ENCODE data around the gene GDF15.

The GDF15 gene

DNA sequence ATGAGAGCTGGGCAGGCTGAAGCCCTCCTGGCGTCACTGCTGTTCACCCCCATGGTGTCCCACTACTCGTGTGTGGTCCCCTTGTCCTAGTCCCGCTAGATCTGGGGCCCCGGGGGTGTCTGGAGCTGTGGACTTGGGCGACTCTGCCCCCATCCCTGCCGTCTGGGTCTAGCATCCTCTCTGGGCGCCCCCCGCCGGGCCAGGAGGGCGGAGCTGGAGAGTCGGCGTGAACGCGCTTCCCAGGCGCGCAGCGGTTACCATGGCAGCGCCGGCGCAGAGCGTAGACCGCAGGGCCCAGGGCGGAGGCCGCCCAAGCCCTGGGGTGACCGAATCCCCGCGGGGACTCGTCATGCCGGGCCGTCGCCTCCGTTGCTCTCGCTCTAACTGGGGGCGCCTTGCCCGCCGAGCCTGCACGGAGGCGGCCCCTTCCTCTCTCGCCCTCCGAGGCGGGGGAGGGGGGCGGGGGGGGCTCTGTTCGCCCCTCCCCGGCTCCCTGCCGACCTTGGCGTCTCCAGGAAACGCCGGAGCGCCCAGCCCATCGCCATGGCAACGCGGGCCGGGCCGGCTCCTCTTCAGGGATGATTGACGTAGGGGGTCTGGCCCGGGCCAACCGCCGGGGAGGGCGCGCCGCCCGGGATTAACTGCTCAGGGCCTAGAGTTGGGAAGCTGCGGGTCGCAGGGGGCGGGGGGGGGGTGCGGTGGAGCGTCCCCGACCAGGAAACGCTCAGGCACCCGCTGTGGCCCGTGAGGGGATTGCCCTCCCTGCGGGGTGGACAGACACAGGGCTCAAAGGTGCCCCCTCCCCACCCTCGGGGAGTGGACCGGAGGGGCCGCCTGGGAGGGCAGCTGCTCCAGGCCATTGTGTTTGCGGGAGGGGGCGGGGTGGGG, 43.1 kb downstream of the GDF15 start:
- peak overlapping the region; percentile 12 for H3K4me3 ChIP-seq (ENCODE audit: low read depth, low read length)

DNA sequence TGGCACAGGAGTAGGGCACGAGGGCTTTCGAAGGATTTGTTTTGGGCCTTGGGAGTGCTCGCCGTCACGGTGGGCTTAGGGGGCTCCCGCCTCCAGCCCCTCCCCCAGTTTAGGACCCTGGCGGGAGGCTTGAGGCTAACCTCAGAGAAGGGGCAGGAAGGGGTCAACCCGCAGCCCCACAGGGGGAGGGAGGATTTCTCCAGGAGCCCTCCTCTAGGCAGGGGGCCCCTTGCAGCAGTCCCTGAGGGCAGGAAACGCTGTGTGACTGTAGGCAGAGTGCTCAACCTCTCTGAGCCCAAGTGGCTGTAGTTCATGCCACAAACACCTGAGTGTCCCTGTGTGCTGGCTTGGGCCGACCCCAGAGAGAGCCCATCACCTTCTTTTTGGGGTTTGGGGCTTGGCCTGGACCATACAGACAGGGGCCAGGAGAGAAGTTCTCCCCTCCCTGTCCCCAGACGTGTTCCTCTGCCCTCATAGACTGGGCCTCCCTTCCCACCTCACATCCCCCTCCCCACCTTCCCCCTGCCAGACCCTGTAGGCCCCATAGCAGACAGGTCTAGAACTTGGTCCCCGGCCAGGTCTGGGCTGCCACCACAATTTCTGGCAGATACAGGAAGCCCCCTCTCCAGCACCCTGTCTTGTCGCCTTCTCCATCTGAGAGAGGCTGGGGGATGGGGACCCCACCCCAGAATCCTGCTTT, 43.9 kb downstream of the GDF15 start:
- peak overlapping the region; percentile 12 for H3K4me3 ChIP-seq (ENCODE audit: low read depth, low read length)
- peak; percentile 71 for DNase-seq (ENCODE audit: low read depth)
- TF ChIP-seq, protein P1, sequence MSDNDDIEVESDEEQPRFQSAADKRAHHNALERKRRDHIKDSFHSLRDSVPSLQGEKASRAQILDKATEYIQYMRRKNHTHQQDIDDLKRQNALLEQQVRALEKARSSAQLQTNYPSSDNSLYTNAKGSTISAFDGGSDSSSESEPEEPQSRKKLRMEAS (IDR thresholded peaks at IDR 0.05; ENCODE audit: low read depth, low read length) = no peak
- TF ChIP-seq POLR2A (IDR thresholded peaks at IDR 0.05; ENCODE audit: extremely low read depth, insufficient read length) (no peak), MYC (IDR thresholded peaks at IDR 0.05; ENCODE audit: low read depth, low read length) (no peak)
- TF ChIP-seq, protein P2, sequence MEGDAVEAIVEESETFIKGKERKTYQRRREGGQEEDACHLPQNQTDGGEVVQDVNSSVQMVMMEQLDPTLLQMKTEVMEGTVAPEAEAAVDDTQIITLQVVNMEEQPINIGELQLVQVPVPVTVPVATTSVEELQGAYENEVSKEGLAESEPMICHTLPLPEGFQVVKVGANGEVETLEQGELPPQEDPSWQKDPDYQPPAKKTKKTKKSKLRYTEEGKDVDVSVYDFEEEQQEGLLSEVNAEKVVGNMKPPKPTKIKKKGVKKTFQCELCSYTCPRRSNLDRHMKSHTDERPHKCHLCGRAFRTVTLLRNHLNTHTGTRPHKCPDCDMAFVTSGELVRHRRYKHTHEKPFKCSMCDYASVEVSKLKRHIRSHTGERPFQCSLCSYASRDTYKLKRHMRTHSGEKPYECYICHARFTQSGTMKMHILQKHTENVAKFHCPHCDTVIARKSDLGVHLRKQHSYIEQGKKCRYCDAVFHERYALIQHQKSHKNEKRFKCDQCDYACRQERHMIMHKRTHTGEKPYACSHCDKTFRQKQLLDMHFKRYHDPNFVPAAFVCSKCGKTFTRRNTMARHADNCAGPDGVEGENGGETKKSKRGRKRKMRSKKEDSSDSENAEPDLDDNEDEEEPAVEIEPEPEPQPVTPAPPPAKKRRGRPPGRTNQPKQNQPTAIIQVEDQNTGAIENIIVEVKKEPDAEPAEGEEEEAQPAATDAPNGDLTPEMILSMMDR (IDR thresholded peaks at IDR 0.05; ENCODE audit: low read depth, low read length) = no peak

More for the DNA sequence above, 43.1 kb downstream of the GDF15 start:
- peak; percentile 95 for DNase-seq (ENCODE audit: low read depth)
- TF ChIP-seq, protein P1 (IDR thresholded peaks at IDR 0.05; ENCODE audit: low read depth, low read length) = no peak
- TF ChIP-seq, protein P2 (IDR thresholded peaks at IDR 0.05; ENCODE audit: low read depth, low read length) = no peak
- no peak for TF ChIP-seq MYC (IDR thresholded peaks at IDR 0.05; ENCODE audit: low read depth, low read length)
- TF ChIP-seq POLR2A (IDR thresholded peaks at IDR 0.05; ENCODE audit: extremely low read depth, insufficient read length) = no peak

DNA sequence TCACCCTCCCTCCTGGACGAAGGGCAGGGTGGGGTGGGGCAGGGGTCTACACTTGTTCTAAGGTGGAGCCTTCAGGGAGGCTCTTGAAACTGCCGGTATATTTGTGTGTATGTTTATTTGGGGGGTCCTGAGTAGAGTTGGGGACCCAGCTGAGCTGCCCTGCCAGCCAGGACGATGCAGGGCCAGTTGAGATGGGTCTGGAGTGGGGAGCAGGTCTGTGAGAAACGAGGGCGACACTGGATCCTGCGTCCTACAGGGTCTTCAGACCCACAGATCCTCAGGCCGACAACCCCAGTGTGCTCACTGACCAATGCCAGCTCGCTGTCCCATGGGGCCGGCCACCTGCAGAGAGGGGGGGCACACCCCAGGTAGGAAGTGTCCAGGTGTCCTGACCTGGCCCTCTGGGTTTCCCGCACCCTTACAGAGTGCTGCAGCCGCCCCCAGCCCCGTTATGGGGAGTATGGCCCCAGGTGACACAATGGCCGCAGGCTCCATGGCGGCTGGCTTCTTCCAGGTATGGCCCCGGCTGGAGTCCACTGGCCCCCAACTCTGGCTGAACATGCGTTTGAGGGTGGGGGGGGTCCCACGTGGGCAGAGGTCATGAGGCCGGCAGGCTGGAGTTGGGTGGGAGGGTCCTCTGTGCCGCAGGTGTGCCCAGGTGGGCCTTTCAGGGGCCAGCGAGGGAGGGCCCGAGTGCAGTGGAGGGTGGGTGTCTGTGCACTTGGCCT, 44.6 kb downstream of the GDF15 start:
- TF ChIP-seq, protein P1 (IDR thresholded peaks at IDR 0.05; ENCODE audit: low read depth, low read length) = no peak
- TF ChIP-seq MYC (IDR thresholded peaks at IDR 0.05; ENCODE audit: low read depth, low read length) (no peak), POLR2A (IDR thresholded peaks at IDR 0.05; ENCODE audit: extremely low read depth, insufficient read length) (no peak)
- TF ChIP-seq, protein P2 (IDR thresholded peaks at IDR 0.05; ENCODE audit: low read depth, low read length) = no peak
- no peak for DNase-seq (ENCODE audit: low read depth)
- no peak overlapping the region for H3K4me3 ChIP-seq (ENCODE audit: low read depth, low read length)

DNA sequence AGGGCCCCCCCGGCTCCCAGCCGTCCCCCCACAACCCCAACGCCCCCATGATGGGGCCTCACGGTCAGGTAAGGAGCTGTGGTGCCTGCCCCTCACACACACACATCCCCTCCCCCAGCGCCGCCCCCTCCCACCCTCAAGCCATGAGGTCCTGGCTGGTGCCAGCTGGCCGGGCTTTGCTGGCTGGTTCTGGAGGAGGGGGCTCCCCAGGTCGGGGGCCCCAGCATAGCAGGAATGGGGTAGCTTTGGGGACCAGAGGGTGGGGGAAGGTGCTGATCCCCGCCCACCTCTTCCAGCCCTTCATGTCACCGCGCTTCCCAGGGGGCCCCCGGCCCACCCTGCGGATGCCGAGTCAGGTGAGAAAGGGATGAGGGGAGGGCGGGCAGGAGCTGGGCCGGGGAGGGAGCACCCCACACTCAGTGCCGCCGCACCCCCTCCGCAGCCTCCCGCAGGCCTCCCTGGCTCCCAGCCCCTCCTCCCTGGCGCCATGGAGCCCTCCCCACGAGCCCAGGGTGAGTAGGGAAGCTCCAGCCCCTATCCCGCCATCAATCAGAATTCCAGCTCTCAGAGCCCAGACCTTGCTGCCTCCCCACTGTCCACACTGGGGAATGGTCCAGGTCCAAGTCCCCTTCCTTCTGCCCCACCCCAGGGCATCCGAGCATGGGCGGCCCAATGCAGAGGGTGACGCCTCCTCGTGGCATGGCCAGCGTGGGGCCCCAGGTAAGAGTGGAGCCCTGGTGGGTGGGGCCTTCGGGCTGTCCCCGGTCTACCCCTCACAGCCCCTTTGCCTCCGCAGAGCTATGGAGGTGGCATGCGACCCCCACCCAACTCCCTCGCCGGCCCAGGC, 45.6 kb downstream of the GDF15 start:
- H3K4me3 ChIP-seq (ENCODE audit: low read depth, low read length) = no peak overlapping the region
- peak; percentile 6 for DNase-seq (ENCODE audit: low read depth)
- TF ChIP-seq, protein P2 (IDR thresholded peaks at IDR 0.05; ENCODE audit: low read depth, low read length) = no peak
- TF ChIP-seq MYC (IDR thresholded peaks at IDR 0.05; ENCODE audit: low read depth, low read length) = no peak
- TF ChIP-seq, protein P1 (IDR thresholded peaks at IDR 0.05; ENCODE audit: low read depth, low read length) = no peak
- no peak for TF ChIP-seq POLR2A (IDR thresholded peaks at IDR 0.05; ENCODE audit: extremely low read depth, insufficient read length)

All from NB4 (cell line).